ENCODE measurements around the gene FXR2. TPM values are rescaled to one million over a fixed set of nuclear protein-coding genes. Genes with fewer than 3 reads are reported as not detected.
A peak's percentile ranks its signal among the peaks of the same experiment; 100 is the strongest.

FXR2 gene
- total and polyA plus RNA-seq, 10 of the 15 experiments (the other 5 are each of a cell fraction or from before 2014, with no cell fraction given) = 1.6 to 33.3 (median 22.0) TPM

DNA sequence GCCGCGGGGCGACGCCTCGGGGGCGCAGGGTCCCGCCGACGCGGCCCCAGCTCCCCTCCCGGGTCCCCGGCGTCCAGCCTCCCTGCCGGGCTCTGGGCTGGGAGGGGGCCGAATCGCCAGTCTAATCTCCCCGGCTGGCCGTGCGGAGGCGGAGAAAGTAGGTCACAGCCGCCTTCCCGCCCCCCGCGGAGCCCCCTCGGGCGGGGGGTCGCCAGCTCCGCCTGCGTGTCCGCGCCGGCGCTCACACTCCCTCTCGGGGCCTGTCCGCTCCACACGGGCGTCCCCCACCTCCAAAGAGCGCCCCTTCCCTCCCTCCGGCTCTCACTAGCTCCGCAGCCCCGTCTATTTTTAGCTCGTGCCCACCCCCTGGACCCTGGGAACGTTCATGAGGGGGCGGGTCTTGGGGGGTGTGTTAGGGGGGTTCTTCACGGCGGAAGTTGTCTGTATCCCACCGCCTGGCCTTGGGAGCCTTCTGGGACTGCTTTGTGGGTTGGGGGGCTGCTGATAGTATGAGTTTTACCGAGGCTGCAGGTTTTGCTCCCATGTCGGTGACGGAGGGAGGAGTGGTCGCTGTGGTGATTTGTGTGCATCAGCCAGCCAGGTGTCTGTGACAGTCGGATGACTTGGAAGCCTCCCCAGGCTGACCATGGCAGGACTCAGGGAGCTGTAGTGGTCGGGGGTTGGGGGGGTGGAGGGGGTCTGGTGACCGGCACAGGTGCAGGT lies 37.1 kb upstream of the FXR2 start:
- Histone ChIP-seq H3K27ac (ENCODE audit: control insufficient read depth, insufficient read depth) (no peak overlapping the region), H3K4me2 (ENCODE audit: control insufficient read depth, insufficient read depth) (no peak overlapping the region; the same call in 1 of the 2 replicates), H3K4me1 (ENCODE audit: control insufficient read depth, insufficient read depth, low read length) (peaks cover 3% of the 10 kb centered on the region; the same call in 1 of the 2 replicates), H3K79me2 (ENCODE audit: control insufficient read depth, insufficient read depth, low read length) (no peaks in the 10 kb centered on the region), H3K27me3 (replicated peaks in 1 of 2; ENCODE audit: control insufficient read depth in 2 of 2, insufficient read depth in 2 of 2, low read length in 1 of 2) (peaks cover 5 to 11% of the 10 kb centered on the region in 2 experiments), H3K9me3 (replicated peaks; ENCODE audit: control insufficient read depth, insufficient read depth, low read length) (no peaks in the 10 kb centered on the region), H3K4me3 (no peak overlapping the region), H3K36me3 (ENCODE audit: control insufficient read depth in 2 of 2, insufficient read depth in 2 of 2, low read length in 1 of 2) (no peaks in the 10 kb centered on the region), H3K9ac (ENCODE audit: control insufficient read depth, insufficient read depth, low read length) (no peak overlapping the region), H2AFZ (ENCODE audit: control insufficient read depth, low read depth, low read length) (no peak overlapping the region), H4K20me1 (ENCODE audit: control insufficient read depth, insufficient read depth) (no peaks in the 10 kb centered on the region)
- WGBS (ENCODE audit: insufficient coverage, insufficient replicate concordance, low lambda C conversion rate, missing lambda C conversion rate) = 10% methylated on average over 33 of the region's 54 CpGs
- intact Hi-C loops (cut with micrococcal nuclease; ENCODE audit: unreplicated experiment) (no loop called here), in situ Hi-C loops (cut with MboI) (no loop called here)
- TF ChIP-seq ZNF217 (IDR thresholded peaks at IDR 0.05) (no peak), NR2F1 (conservative IDR thresholded peaks at IDR 0.05) (no peak), SUPT20H (IDR thresholded peaks at IDR 0.05; ENCODE audit: borderline replicate concordance, control insufficient read depth, low read depth, low read length) (no peak), SUZ12 (IDR thresholded peaks at IDR 0.05; ENCODE audit: unreplicated experiment) (peak; percentile 14), WRNIP1 (IDR thresholded peaks at IDR 0.05; ENCODE audit: borderline replicate concordance, low read depth, low read length) (no peak), LARP7 (IDR thresholded peaks at IDR 0.05) (no peak), EGR1 (IDR thresholded peaks at IDR 0.05; ENCODE audit: borderline replicate concordance in 1 of 2, low read depth in 2 of 2, low read length in 2 of 2) (0 out of 3 replicates have a peak, but pooled peaks of 1 of the 2 experiments have one; percentile 5)
- ATAC-seq (no peak), FAIRE-seq (no peak), DNase-seq (ENCODE audit: low read depth, low spot score) (no peak)
- ChIA-PET CTCF (interaction anchor here (0.6 to 1.2 kb wide), 3 partner anchors 9 to 1116 kb away, joined by 3 to 4 read pairs (median 3); no protein-coding TSS in a partner anchor), RAD21 (ENCODE audit: unreplicated experiment) (interaction anchor here (0.9 kb wide), 1 partner anchor 35 kb away, joined by 3 read pairs; the partner anchor contains the start of gene TP53), SMC1A (ENCODE audit: uncharacterized antibody, unreplicated experiment) (no interaction called here), POLR2A (interaction anchor here (0.6 to 1.8 kb wide), 4 partner anchors 9 to 248 kb away, joined by 3 to 8 read pairs (median 6); partner anchors contain the start of gene TP53)
- no TSS peak for BruUV-seq (replicated peaks)
